Large intestine (tissue), 3 donors: ENCODE measurements around the gene CACHD1. TPM values are rescaled to one million over a fixed set of nuclear protein-coding genes. Genes with fewer than 3 reads are reported as not detected.
"Not testable (repeated sequence)": the region's sequence is repeated elsewhere in the genome, so short reads cannot be mapped to it uniquely, and the experiment has no call there.

Experiments
- DNase-seq, 2 donors: peaks; one replicate each; pipeline versions ENCODE4 v3.0.0 to v3.0.0-alpha.2; 2013
- H3K27ac ChIP-seq: one replicate; pipeline ENCODE4 v1.5.1; 2013; ENCODE audit warnings: low read length
- H3K27me3 ChIP-seq: 2 replicates; pipeline ENCODE4 v1.6.1; 2013; ENCODE audit warnings: low read length; ENCODE audit not compliant: control insufficient read depth, insufficient read depth
- H3K36me3 ChIP-seq: 2 replicates; pipeline ENCODE4 v1.6.1; 2013; ENCODE audit warnings: low read length; ENCODE audit not compliant: control insufficient read depth, insufficient read depth
- H3K4me1 ChIP-seq: one replicate; pipeline ENCODE4 v1.6.1; 2013; ENCODE audit warnings: low read length; ENCODE audit not compliant: control insufficient read depth, insufficient read depth
- H3K4me3 ChIP-seq: one replicate; pipeline ENCODE4 v1.5.1; 2013; ENCODE audit warnings: low read length
- H3K9me3 ChIP-seq: one replicate; pipeline ENCODE4 v1.6.1; 2013; ENCODE audit warnings: mild to moderate bottlenecking, low read depth, low read length, moderate library complexity; ENCODE audit not compliant: control insufficient read depth
- WGBS: methylation state at CpG from one replicate; pipeline ENCODE4 v1.1.5; 2013; ENCODE audit warnings: low lambda C conversion rate; ENCODE audit not compliant: insufficient coverage; 5-methylcytosine and 5-hydroxymethylcytosine counted together
- polyA plus RNA-seq: library from polyadenylated mRNA; unstranded; fragments of 120-200 nt; gene quantifications from one replicate; pipeline ENCODE4 v1.2.1, GENCODE V29; 2013

CACHD1 gene
- polyA plus RNA-seq, 1 donor: 9.6 TPM

DNA sequence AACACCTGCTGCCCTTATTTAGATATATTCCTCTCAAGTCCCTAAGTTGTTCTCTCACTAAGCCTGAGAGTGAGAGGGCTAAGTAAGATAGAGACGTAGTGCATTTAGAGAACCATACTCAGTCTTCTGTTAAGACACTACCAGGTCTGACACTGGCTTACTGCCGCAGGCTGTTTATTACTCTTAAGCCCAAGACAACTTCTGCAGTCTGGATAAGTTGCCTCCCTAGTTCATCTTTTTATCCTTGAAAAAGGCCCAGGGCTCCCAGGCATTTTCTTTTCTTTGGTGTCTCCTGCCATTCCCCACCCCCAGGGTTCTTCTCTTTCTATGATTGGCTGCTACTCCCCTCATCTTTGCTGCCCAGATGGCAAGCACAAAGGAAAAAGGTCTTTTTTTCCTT lies 38.7 kb downstream of the CACHD1 start:
- DNase-seq: no peak
- Histone ChIP-seq H3K9me3 (no peaks in the 10 kb centered on the region), H3K36me3 (no peaks in the 10 kb centered on the region), H3K4me1 (peaks cover 18% of the 10 kb centered on the region), H3K4me3 (no peak overlapping the region), H3K27ac (no peak overlapping the region), H3K27me3 (no peaks in the 10 kb centered on the region)
- whole genome bisulfite sequencing: no CpG with 5 or more reads among the region's 2 CpGs

DNA sequence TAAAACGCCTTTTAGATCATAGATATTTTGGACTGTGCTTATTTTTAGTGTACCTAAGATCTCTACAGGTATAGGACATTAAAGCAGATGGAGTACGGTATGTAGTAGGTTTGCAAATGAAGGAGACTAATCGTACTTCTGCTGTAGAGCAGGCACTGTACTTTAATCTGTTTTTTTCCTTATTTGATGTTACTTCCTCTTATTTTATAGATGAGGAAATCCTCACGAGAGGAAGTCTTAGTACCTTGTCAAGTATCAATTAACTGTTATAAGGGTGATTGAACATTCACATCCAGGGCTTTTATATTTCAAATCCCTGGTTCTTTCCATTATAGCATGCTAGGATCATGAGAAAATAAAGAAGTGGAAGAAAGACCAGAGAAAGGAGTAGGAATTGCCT lies 41.1 kb downstream of the CACHD1 start:
- Histone ChIP-seq H3K27ac (no peak overlapping the region), H3K4me3 (no peak overlapping the region), H3K27me3 (no peaks in the 10 kb centered on the region), H3K36me3 (no peaks in the 10 kb centered on the region), H3K9me3 (no peaks in the 10 kb centered on the region), H3K4me1 (peaks cover 25% of the 10 kb centered on the region)
- 40% methylated on average over 1 of the region's 4 CpGs for WGBS
- DNase-seq: no peak

DNA sequence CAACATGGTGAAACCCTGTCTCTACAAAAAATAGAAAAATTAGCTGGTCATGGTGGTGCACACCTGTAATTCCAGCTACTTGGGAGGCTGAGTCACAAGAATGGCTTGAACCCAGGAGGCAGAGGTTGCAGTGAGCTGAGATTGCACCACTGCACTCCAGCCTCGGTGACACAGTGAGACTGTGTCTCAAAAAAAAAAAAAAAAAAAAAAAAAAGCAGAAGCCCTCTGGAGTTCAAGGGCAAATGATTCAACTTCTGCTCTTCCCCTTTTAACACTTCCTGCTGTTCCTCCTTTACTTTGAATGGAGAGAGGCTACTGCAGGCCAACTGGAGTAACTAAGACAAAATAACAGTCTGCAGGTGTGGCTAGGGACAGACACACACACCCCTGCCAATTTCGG lies 42.3 kb downstream of the CACHD1 start:
- not testable (repeated sequence) for H3K27ac ChIP-seq
- 0% methylated on average over 1 of the region's 2 CpGs for WGBS
- peaks cover 24% of the 10 kb centered on the region for H3K4me1 ChIP-seq

DNA sequence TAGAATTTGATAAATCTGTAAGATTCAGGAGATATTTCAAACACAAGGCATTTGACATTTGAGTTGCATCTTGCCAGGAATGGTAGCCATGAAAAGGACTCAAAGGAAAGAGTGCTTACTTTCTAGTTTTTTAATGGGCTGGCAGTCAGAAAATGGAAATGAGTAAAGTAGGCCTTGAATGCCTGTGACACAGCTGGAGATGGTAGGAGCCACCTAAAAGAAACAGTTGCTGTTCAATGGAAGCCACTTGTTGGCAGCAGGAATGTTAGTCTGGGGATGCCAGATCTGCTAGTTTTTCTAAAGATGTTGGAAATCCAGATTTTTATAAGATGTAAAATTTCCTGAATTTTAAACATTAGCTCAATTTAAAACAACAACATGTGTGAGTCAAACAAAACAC lies 43.6 kb downstream of the CACHD1 start:
- no peaks in the 10 kb centered on the region for H3K9me3 ChIP-seq
- H3K4me1 ChIP-seq: peaks cover 24% of the 10 kb centered on the region
- no peak overlapping the region for H3K4me3 ChIP-seq
- DNase-seq: no peak
- H3K36me3 ChIP-seq: no peaks in the 10 kb centered on the region
- H3K27me3 ChIP-seq: no peaks in the 10 kb centered on the region
- H3K27ac ChIP-seq: peak overlapping the region; percentile 71

More for the DNA sequence above, 42.3 kb downstream of the CACHD1 start:
- not testable (repeated sequence) for H3K27me3 ChIP-seq, H3K4me3 ChIP-seq, DNase-seq, H3K36me3 ChIP-seq, H3K9me3 ChIP-seq

DNA sequence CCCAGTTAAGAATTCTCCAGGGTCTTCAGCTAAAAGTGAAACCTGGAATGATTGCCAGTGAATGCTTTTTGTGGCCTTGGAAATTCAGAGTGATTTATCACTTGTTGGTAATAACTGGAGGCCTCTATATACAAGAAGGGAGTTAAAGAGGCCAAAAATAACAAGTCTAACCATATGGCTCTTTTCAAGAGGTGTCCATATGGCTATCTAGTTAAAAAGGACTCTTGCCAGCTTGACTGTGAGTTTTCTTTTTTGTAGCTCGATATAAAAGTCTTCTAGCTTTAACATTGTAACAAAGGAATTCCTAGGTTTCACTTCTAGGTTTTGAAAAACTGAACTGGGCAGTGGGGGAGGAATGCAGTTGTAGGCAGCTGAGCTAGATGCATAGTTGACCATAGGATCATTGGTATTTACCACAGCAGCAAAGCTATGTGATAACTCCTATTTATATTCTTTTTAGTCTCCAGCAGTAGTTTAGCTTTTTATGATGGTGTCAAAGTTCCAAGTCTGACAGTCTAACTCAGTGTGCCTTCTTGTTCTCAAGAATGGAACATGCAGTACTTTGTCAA lies 44.4 kb downstream of the CACHD1 start:
- Histone ChIP-seq H3K27me3 (no peaks in the 10 kb centered on the region), H3K4me3 (no peak overlapping the region), H3K9me3 (no peaks in the 10 kb centered on the region), H3K27ac (peak overlapping the region; percentile 71), H3K36me3 (no peaks in the 10 kb centered on the region), H3K4me1 (peaks cover 24% of the 10 kb centered on the region)
- WGBS: no CpG with 5 or more reads among the region's 1 CpG
- peak; percentile 72 to 85 for DNase-seq

DNA sequence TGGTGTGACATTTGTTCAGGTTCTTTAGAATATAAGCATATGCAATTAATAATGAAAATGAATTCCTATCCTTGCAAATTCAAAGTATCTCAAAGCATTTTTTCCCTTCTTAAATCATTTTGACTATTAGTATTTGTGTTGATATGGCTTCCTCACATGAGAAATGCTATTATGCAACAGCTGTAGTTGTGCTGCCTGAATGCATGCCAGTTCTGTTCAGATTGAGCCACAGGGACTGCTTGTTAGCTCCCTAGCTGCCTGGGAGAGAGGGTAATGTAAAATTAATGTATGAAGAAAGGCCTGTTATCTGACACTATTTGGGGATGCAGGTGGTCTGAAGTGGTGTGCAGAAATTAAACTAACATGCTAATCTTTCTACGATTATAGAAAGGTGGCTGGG lies 45.5 kb downstream of the CACHD1 start:
- Histone ChIP-seq H3K4me1 (peaks cover 24% of the 10 kb centered on the region), H3K4me3 (no peak overlapping the region), H3K27me3 (no peaks in the 10 kb centered on the region), H3K36me3 (no peaks in the 10 kb centered on the region), H3K27ac (peak overlapping the region; percentile 54), H3K9me3 (no peaks in the 10 kb centered on the region)
- WGBS: no CpG with 5 or more reads among the region's 1 CpG
- no peak for DNase-seq

DNA sequence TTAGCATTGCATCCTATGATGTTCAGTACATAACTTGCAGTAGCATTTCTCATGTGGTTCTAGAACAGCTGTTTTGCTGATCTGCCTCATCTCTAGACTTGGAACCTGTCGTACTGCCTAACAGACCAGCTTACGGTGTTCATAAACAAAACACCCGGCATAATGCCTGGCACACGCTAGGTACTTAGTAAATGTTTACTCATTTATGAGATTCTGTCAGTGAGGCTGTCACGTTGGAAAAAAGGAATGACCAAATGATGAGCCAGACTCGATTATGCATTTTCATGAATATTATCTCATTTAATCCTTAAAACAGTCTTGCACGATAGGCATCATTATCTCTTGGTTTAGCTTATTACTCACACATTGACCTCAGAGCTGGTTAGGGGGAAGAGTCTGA lies 46.4 kb downstream of the CACHD1 start:
- no peaks in the 10 kb centered on the region for H3K36me3 ChIP-seq
- no peaks in the 10 kb centered on the region for H3K9me3 ChIP-seq
- 86% methylated on average over 1 of the region's 7 CpGs for WGBS
- H3K4me3 ChIP-seq: no peak overlapping the region
- DNase-seq: no peak
- no peak overlapping the region for H3K27ac ChIP-seq
- H3K4me1 ChIP-seq: peaks cover 24% of the 10 kb centered on the region
- no peaks in the 10 kb centered on the region for H3K27me3 ChIP-seq

DNA sequence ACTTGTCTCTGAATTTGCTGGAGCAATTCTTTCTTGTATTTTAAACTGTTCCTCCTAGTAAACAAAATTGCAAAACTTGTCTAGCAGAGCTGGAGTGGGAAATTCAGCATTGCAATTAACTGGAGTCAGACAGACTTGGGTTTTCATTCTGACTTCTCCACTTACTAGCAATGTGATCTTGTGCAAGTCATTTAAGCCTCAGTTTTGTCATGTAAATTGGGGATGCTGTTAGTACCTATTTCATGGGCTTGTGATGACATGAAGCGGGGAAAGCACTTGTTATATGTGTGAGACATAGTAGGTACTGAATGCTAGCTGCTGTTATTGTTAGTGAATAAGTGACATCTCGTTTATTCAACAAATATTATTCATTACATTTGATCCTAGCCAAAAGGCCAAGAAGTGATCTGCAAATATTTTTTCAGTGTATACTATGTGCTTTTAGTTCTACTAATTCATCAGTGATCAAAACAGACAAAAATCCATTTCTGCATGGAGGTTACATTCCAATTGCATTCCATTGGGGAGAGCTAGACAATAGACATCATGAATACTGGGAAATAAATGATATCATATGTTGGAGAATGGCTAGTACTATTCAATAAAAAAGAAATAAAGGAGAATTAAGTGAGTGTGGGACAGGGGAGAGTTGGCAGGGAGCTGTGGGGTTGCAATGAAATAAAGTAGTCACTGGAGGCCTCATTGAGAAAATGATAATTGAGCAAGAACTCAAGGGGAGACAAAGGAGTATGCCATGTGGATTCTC lies 47.1 kb downstream of the CACHD1 start:
- Histone ChIP-seq H3K36me3 (no peaks in the 10 kb centered on the region), H3K27me3 (no peaks in the 10 kb centered on the region), H3K4me1 (peaks cover 24% of the 10 kb centered on the region), H3K27ac (no peak overlapping the region), H3K4me3 (no peak overlapping the region), H3K9me3 (no peaks in the 10 kb centered on the region)
- DNase-seq: no peak
- no CpG with 5 or more reads among the region's 2 CpGs for WGBS

DNA sequence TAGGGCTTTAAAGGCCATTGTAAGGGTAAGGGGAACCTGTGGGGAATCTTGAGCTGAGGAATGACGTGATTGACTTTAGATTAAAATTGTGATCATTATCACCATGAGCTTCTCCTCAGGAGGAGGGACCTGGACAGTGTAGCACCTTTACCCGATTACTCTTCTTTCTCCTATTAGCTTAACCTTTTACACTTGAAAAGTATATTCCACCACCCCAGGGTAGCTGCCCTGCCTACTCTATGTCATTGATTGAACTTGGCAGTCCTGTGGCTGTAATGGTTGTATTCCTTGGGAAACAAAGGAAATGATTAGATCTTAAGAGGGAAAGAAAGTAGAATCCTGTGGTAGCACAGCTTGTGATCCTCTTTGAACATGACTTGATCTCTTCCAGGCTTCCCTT lies 47.7 kb downstream of the CACHD1 start:
- Histone ChIP-seq H3K9me3 (no peaks in the 10 kb centered on the region), H3K27me3 (no peaks in the 10 kb centered on the region), H3K36me3 (no peaks in the 10 kb centered on the region), H3K4me3 (no peak overlapping the region), H3K4me1 (peaks cover 21% of the 10 kb centered on the region), H3K27ac (no peak overlapping the region)
- DNase-seq: no peak
- no CpG with 5 or more reads among the region's 2 CpGs for WGBS

DNA sequence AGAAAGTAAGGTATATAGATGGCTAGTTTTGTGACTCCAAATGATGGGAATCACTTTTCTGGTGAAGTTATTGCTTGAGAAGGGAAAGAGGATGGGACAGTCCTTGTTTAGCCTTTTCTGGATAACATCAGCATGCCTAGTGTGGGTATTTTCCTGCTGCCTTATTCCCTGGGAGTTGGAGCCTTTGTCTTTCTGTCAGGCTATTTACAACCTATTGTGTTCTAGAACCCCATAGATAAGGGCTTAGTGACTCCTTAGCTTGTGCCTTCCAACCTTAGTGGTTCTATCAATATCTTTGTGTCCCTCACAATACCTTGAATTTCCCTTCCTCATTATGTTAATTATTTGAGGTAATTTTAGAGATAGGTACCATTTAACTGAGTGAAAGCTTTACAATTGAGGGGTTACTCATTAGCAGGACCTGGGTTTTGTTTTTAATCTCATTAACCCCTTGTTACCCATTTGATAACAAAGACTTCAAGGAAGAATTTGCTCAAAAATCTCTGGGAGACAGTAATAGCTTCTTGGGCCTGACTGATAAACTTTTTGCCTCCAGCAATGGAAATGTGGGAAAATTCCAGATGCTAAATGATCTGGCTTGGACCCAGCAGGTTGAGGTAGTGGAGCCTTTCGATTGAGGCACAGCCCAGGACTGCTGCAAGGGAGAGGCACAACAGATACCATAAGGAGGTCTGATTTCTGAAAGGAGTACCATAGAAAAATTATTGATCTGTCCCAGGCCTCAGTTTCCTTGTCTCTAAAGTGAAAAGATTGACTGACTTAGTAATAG lies 49.0 kb downstream of the CACHD1 start:
- Histone ChIP-seq H3K36me3 (no peaks in the 10 kb centered on the region), H3K9me3 (no peaks in the 10 kb centered on the region), H3K27me3 (no peaks in the 10 kb centered on the region), H3K4me3 (no peak overlapping the region), H3K4me1 (peaks cover 10% of the 10 kb centered on the region), H3K27ac (no peak overlapping the region)
- no CpG with 5 or more reads among the region's 1 CpG for WGBS
- DNase-seq: no peak
